HepG2 (cell line): ENCODE data around the gene CCDC192.

ENCODE experiments used
- GABPA ChIP-seq, 2 experiments: IDR thresholded peaks; 2 replicates each; pipeline ENCODE4 v1.6.1; 2011 to 2016; ENCODE audit warnings: low read depth in 2 of 2, low read length in 1 of 2, missing biosample characterization in 1 of 2, missing genetic modification characterization in 1 of 2
- PATZ1 ChIP-seq: sonication (generic); formaldehyde crosslinking; IDR thresholded peaks from 2 replicates; pipeline ENCODE4 v1.4.0; 2020; ENCODE audit warnings: missing genetic modification reagents
- POLR2AphosphoS5 ChIP-seq: IDR thresholded peaks from 2 replicates; pipeline ENCODE4 v1.6.1; 2012; ENCODE audit warnings: low read depth, low read length
- REST ChIP-seq, 2 experiments: IDR thresholded peaks; 2 replicates each; pipeline ENCODE4 v1.6.1; 2011 to 2012; ENCODE audit warnings: low read length in 2 of 2, borderline replicate concordance in 1 of 2, low read depth in 1 of 2, mild to moderate bottlenecking in 1 of 2, moderate library complexity in 1 of 2
- RNF2 ChIP-seq: fragments of 450-650 bp; conservative IDR thresholded peaks from 2 replicates; pipeline ENCODE4 v1.6.1; 2016; ENCODE audit warnings: low read depth
- ZNF10 ChIP-seq: sonication (generic); formaldehyde crosslinking; IDR thresholded peaks from 2 replicates; pipeline ENCODE4 v1.4.0; 2020; ENCODE audit warnings: mild to moderate bottlenecking, low read depth, missing genetic modification reagents, borderline replicate concordance
- ZNF205 ChIP-seq: IDR thresholded peaks from 2 replicates; pipeline ENCODE4 v1.6.1; 2018; ENCODE audit warnings: missing biosample characterization, missing genetic modification reagents
- ZNF512B ChIP-seq: sonication (generic); formaldehyde crosslinking; IDR thresholded peaks from 2 replicates; pipeline ENCODE4 v1.5.1; 2020; ENCODE audit warnings: missing genetic modification reagents, mild to moderate bottlenecking, borderline replicate concordance
- ZNF550 ChIP-seq: sonication (generic); formaldehyde crosslinking; IDR thresholded peaks from 2 replicates; pipeline ENCODE4 v1.4.0; 2020; ENCODE audit warnings: mild to moderate bottlenecking, missing genetic modification reagents, borderline replicate concordance

- TF ChIP-seq PATZ1 (CRISPR knock-in tag) = no peak
- TF ChIP-seq ZNF550 = no peak
- TF ChIP-seq ZNF512B (CRISPR knock-in tag) = no peak
- no peak for TF ChIP-seq REST (IDR thresholded peaks at IDR 0.05; ENCODE audit: borderline replicate concordance in 1 of 2, low read depth in 1 of 2, low read length in 2 of 2)
- TF ChIP-seq ZNF205 (CRISPR knock-in tag) = no peak
- no peak for TF ChIP-seq ZNF10 (CRISPR knock-in tag)
- no peak for TF ChIP-seq RNF2
- TF ChIP-seq POLR2AphosphoS5 = no peak
- TF ChIP-seq GABPA (IDR thresholded peaks at IDR 0.05; ENCODE audit: low read depth, low read length) = no peak
- no peak for TF ChIP-seq GABPA (CRISPR knock-in tag; IDR thresholded peaks at IDR 0.05; ENCODE audit: low read depth)
These were observed 240.9 kb downstream of the CCDC192 start for GRCh38 chr5:127944125-127944524.
